HEK293 (cell line): Measurements from ENCODE around the gene RPL29.

ENCODE experiments used
- CTCF ChIP-seq: fragments of 450-650 bp; formaldehyde crosslinking; IDR thresholded peaks from 2 replicates; pipeline ENCODE4 v1.5.1; 2016; ENCODE audit warnings: missing biosample characterization, missing genetic modification characterization
- FEZF1 ChIP-seq: fragments of 450-650 bp; formaldehyde crosslinking; IDR thresholded peaks from 2 replicates; pipeline ENCODE4 v1.5.1; 2016; ENCODE audit warnings: missing biosample characterization, missing genetic modification characterization
- IKZF3 ChIP-seq: fragments of 450-650 bp; IDR thresholded peaks from 2 replicates; pipeline ENCODE4 v1.5.0; 2018; ENCODE audit warnings: missing biosample characterization, mild to moderate bottlenecking, missing genetic modification characterization, moderate library complexity
- PATZ1 ChIP-seq: fragments of 450-650 bp; formaldehyde crosslinking; IDR thresholded peaks from 2 replicates; pipeline ENCODE4 v1.5.1; 2016; ENCODE audit warnings: missing biosample characterization, missing genetic modification characterization
- ZNF112 ChIP-seq: fragments of 450-650 bp; formaldehyde crosslinking; IDR thresholded peaks from 2 replicates; pipeline ENCODE4 v1.5.0; 2017; ENCODE audit warnings: missing biosample characterization, missing genetic modification characterization
- ZNF629 ChIP-seq: fragments of 450-650 bp; formaldehyde crosslinking; IDR thresholded peaks from 2 replicates; pipeline ENCODE4 v1.5.1; 2017; ENCODE audit warnings: missing biosample characterization, missing genetic modification characterization

- TF ChIP-seq CTCF (tag by site-specific recombination) (no peak), ZNF112 (tag by site-specific recombination) (no peak), FEZF1 (tag by site-specific recombination) (no peak), PATZ1 (tag by site-specific recombination) (no peak), ZNF629 (tag by site-specific recombination) (no peak), IKZF3 (tag by site-specific recombination) (no peak)
These were observed 36.2 kb upstream of the RPL29 start for GRCh38 chr3:52031896-52032295.
